Measurements from ENCODE around the gene PLD5.
"Not testable (repeated sequence)": the region's sequence is repeated elsewhere in the genome, so short reads cannot be mapped to it uniquely, and the experiment has no call there.

Gene PLD5

GRCh38 chr1:242206994-242207393, 317.5 kb downstream of the PLD5 start:
- no peak for DNase-seq

GRCh38 chr1:242205622-242206489, 318.6 kb downstream of the PLD5 start:
- DNase-seq, result no peak

GRCh38 chr1:242203262-242203661, 321.2 kb downstream of the PLD5 start:
- DNase-seq, result no peak

GRCh38 chr1:242201090-242201489, 323.4 kb downstream of the PLD5 start:
- DNase-seq, result peak in 1 of 3 experiments; percentile 46

GRCh38 chr1:242199776-242200458, 324.6 kb downstream of the PLD5 start:
- DNase-seq, result no peak

- DNase-seq, result no peak
Observed at GRCh38 chr1:242197907-242198820, 326.3 kb downstream of the PLD5 start.

- DNase-seq, result no peak
Observed at GRCh38 chr1:242196914-242197313, 327.6 kb downstream of the PLD5 start.

- no peak for DNase-seq
Observed at GRCh38 chr1:242196101-242196500, 328.4 kb downstream of the PLD5 start.

- DNase-seq, result no peak
Observed at GRCh38 chr1:242189591-242189990, 334.9 kb downstream of the PLD5 start.

GRCh38 chr1:242187816-242188215, 336.7 kb downstream of the PLD5 start:
- no peak for DNase-seq

- no peak for DNase-seq
Observed at GRCh38 chr1:242187171-242187570, 337.3 kb downstream of the PLD5 start.

GRCh38 chr1:242185731-242186130, 338.8 kb downstream of the PLD5 start:
- peak in 1 of 3 experiments; percentile 51 for DNase-seq

GRCh38 chr1:242184955-242185354, 339.5 kb downstream of the PLD5 start:
- no peak for DNase-seq

- DNase-seq, result not testable (repeated sequence)
Observed at GRCh38 chr1:242179767-242180166, 344.7 kb downstream of the PLD5 start.

- peak in 1 of 3 experiments; percentile 19 for DNase-seq
Observed at GRCh38 chr1:242178924-242179708, 345.4 kb downstream of the PLD5 start.

- DNase-seq, result no peak
Observed at GRCh38 chr1:242178436-242178835, 346.1 kb downstream of the PLD5 start.

- no peak for DNase-seq
Observed at GRCh38 chr1:242162140-242162539, 362.4 kb downstream of the PLD5 start.

GRCh38 chr1:242147096-242147976, 377.2 kb downstream of the PLD5 start:
- no peak for DNase-seq

GRCh38 chr1:242146652-242147051, 377.8 kb downstream of the PLD5 start:
- no peak for DNase-seq

GRCh38 chr1:242140836-242141235, 383.7 kb downstream of the PLD5 start:
- DNase-seq, result no peak

- DNase-seq, result no peak
Observed at GRCh38 chr1:242139986-242140385, 384.5 kb downstream of the PLD5 start.

All from NCI-H1417 (cell line).